DMS53 treated with DMSO at 0.1 percent for 48 hours (cell line): ENCODE measurements around the gene GSC2.
"Not testable (repeated sequence)": the region's sequence is repeated elsewhere in the genome, so short reads cannot be mapped to it uniquely, and the experiment has no call there.

Experiments used
- DNase-seq: peaks from one replicate; lab custom pipeline; 2025; ENCODE audit not compliant: unreplicated experiment; lab: John Stamatoyannopoulos, UW

GSC2 gene

GRCh38 chr22:19156109-19156508, 6.0 kb upstream of the GSC2 start:
- DNase-seq = not testable (repeated sequence)

DNA sequence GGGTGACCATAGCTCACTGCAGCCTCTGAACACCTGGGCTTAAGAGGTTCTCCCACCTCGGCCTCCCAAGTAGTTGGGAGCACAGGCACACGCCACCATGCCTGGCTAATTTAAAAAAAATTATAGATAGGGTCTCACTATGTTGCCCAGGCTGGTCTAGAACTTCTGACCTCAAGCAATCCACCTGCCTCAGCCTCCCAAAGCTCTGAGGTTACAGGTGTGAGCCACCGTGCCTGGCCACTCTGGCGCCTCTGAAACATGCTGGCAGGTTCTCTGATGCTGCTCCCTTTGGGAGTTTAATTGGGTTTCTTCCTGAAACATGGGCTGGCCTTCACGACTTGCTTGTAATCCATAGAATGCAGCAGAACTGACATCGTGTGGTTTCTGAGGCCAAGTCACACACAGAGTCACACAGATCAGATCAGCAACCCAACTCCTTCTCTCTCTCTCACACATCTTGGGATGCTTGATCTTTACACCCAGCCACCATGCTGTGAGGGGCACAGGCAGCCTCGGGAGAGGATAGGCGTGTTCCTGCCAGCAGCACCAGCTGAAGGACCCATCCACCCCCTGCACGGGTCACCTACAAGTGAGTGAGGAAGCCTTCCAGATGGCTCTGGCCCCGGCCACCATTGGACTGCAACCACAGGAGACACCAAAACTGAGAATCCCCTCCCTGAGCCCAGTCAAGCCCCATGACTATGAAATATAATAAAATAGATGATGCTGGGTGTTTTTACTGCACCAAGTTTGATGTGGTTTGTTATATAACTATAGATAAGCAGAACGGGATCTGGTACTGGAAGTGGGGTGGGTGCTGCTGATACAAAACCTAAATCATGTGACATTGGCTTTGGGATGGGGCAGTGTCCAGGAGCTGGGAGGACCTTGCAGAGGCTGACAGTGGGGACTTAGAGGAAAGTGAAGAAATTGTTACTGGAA, 3.1 kb upstream of the GSC2 start:
- no peak for DNase-seq

GRCh38 chr22:19151329-19152191, 1.5 kb upstream of the GSC2 start:
- no peak for DNase-seq

- no peak for DNase-seq
Measured at GRCh38 chr22:19150482-19151328, 613 bp upstream of the GSC2 start.

DNA sequence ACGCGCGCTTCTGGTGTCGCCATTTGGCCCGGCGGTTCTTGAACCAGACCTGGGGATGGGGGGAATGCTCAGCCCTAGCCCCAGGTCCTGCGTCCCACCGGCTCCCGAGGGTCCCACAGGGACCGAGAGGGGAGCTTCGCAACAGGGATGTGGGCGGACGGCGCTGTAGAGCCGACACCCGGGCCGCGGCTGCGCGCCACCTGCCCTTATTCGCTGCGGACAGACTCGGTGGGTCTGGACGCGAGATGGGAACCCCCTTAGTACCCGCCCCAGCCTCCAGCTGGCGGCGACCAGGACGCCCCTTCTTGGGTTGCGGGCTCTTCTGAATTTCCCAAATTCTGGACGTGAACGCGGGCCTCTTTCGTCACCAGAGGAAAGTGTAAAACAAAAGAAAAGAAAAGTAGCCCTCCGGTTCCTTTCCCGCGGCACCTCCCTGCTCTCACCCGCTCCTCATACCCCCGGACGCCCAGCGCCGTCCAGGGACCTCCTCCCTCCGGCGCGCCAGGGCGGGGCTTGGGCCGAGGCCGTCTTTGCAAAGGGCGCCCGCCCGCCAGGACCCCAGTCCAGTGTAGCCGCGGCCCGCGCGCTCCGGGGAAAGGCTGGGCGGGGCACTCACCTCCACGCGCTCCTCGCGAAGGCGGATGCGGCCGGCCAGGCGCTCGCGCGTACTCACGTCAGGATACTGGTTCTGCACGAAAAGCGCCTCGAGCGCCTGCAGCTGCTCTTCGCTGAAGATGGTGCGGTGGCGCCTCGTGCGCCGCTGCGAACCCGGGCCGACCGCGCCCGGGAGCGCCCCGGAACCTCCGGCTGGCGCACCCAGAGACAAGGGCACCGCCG, 827 bp downstream of the GSC2 start:
- DNase-seq = no peak

DNA sequence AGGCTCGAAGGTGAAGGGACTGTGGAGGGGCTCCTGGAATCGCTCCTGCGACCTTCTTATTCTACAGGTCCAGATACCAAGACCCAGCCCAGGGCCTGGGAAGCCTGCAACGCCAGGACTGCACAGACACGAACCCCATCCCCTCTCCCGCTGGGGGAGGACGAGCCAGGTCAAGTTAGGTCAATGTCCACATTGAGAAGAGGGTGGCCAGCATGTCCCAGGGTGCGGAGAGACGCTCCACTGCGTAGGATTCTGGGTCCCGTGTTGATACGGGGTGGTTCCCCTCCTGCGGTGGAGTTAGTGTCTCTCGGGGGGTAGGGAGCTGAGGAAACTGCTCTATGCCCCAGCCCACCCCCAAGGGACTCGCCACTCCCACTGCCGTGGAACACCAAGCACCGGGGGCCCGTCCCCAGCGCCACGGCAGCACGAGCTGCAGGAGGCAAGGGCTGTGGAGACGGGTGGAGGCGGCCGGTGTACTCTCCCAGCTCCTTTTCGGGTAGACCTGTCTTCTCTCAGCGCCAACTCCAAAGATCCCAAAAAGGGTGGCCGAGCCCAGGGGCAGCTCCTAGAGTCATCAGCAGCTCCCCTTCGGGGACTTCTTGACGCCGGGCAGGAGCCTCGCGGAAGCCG, 1.6 kb downstream of the GSC2 start:
- DNase-seq = no peak

GRCh38 chr22:19147195-19147780, 2.8 kb downstream of the GSC2 start:
- DNase-seq = no peak

DNA sequence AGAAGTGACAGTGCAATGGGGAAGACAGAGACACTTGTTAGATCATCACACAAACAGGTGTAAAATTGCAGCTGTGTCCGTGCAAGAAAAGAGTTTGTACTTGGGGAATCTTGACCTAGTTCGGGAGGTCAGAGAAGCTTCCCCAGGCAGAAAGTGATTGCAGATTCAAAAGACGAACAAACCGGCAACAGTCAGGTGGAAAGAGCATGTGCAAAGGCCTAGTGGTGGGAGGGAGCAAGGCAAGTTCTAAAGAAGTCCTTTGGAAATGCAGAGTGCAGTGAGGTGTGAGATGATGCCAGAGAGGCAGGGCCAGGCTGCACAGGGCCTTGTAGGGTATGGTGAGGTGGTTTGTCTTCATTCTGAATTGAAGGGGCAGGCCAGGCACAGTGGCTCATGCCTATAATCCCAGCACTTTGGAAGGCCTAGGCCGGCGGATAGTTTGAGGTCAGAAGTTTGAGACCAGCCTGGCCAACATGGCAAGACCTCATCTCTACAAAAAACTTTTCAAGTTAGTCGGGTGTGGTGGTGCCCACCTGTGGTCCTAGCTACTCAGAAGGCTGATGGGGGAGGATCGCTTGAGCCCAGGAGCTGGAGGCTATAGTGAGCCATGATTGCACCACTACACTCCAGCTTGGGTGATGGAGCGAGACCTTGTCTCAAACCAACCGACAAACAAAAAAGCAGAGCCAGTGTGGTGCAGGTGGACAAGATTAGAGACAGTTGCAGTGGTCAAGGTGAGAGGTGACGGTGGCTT, 3.7 kb downstream of the GSC2 start:
- no peak for DNase-seq

- no peak for DNase-seq
Measured at GRCh38 chr22:19143967-19144400, 6.1 kb downstream of the GSC2 start.

DNA sequence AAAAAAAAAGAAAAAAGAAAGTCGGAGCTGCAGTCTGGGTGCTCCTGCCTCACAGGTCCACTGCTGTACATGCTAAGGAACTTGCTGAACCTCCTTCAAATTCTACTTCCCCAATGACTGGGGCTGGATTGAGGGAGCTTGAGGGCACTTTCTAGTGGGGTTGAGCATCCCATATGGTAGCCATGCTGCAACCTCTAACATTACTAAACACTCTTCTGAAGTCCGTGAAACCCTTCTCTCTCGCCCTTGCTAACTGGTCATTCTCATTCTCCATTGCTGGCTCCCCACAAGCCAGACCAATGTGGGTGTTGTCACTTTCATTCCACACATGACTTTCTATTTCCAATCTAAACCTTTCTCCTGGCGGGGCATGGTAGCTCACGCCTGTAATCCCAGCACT, 6.9 kb downstream of the GSC2 start:
- no peak for DNase-seq

- no peak for DNase-seq
Measured at GRCh38 chr22:19142394-19142793, 7.7 kb downstream of the GSC2 start.

DNA sequence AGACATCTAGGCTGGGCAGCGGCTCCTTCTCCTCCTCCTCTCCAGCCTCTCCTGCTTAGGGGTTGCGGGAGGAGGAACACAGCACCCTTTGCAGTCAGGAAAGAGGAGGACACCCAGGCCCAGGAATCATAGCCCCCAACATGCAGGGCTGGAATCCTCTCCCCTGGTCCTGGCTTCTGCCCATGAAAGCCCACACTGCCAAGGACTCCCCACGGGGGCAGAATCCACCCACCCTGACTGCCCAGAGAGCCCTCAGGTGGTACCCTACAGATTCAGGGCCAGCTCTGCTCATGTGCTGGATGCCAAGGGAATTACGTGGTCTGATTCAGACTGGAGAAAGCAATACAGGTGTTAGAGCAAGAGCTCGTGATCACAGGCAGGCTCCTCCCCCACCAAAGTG, 10.1 kb downstream of the GSC2 start:
- DNase-seq = no peak

DNA sequence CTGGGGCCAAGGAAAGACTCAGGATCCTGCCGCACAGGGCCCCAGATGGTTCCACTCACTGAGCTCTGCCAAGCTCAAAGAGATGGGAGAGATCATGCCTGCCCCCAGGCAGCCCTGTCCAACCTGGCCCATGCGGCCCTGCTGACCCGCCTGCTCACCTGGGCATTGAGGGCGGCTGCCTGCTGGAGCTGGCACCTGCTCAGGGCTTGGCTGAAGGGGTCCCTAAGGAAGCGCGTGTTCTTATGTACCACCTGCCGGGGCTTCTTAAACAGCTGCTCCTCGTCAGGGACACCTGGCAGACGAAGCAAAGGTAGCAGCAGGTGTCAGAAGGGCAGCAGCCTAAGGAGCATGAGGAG, 11.1 kb downstream of the GSC2 start:
- no peak for DNase-seq

DNA sequence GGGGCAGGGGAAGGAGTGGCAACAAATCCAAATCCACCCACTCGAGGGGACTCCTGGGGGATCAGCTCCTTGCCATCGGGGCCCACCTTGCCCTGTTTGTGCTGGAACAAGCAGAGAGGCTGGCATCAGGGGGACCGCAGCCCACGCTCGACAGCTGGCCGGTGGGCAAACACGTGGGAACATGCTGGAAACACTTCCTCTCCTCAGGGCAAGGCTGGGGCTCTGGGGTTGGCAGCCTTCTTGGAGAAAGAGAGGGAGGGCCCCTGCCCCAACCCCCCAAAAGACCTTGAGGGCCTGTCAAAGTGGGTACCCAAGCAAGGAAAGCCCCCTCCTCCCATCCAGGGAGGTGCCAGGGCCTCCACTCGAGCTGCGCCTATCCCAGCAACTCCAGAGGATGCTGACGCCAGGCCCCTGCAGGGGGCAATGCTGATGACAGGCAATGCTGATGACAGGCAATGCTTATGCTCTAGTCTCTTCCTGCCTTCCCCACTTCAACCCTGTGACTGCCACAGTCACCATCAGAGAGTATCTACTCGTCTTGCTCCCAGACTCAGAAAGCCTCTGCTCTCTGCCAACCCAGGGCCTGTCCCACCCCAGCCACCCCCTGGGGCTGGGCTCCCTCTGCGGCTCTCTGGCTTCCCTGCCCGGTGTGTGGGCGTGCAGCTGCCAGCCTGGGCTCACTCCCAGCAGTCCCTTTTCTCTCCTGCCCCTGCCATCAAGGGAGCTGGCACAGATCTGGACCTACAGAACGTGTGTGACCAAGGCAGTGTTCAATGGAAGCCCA, 11.7 kb downstream of the GSC2 start:
- no peak for DNase-seq

DNA sequence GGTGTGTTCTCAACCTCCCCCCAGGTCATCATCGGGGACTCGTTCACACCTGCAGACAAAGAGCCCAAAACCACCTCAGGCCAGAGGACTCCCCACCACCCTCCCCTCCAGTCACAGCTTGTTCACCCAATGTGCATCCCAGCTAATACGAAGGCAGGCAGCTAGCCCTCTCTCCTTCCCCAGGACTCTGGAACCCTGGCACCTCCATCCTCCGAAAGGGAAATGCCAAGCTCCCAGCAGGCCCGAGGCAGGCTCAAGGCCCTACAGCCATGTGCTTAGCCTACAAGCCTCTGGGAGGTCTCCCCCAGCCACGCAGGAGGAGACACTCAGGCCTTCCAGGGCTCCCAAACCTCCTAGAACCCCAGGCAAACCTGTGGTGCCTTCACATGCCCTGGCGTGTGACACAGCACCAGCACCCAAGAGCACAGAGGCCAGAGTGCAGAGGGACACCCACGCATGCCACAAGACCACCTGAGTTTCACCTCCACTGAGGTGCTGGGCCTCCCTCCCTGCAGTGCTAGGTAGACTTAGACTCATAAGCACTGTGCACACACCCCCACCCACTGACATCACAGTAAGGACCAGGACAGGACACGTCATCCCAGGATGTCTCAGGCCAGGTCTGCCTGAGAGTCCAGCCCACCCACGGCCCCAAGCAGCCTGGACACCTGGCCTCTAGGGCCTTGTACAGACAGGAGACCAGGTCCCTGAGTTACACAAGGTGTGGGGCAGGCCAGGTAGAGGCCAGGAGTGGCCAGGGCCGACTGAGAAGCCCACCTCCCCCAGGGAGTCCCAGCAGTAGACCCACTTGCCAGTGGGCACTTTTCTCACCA, 12.5 kb downstream of the GSC2 start:
- no peak for DNase-seq

GRCh38 chr22:19136915-19137314, 13.2 kb downstream of the GSC2 start:
- DNase-seq = no peak

GRCh38 chr22:19134874-19135273, 15.2 kb downstream of the GSC2 start:
- DNase-seq = no peak
